H54 (cell line): ENCODE results near the gene METTL21C.

Experiments used
- DNase-seq: peaks from one replicate; pipeline ENCODE4 v3.0.0; 2011; ENCODE audit warnings: low spot score, mixed read lengths; ENCODE audit not compliant: insufficient read length
- FAIRE-seq: peaks from 3 replicates; lab custom pipeline; 2011; peaks lifted over from hg19 to GRCh38; lab: Jason Lieb, UNC
- POLR2A ChIP-seq: IDR thresholded peaks from 2 replicates; pipeline ENCODE4 v1.6.1; 2011; ENCODE audit warnings: low read depth, mild to moderate bottlenecking, low read length

The METTL21C gene

DNA sequence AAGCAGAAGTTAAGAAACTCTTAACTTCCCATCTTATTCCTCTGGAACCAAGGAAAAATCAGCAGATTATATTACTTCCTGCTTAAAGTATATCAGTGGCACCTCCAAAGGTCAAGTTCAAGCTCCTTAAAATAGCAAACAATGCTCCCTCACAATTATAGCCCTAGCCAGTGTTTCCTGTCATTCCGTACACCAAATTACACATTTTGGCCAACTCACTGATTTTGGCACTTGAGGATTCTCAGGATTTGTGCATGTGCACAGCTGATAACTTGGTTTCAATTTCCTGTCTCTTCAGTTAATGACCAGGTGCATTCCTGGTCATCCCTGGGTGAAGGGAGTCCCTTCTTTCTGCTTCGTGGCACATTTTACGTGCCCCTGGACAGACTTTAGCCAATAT lies 56.1 kb downstream of the METTL21C start:
- no peak for FAIRE-seq
- no peak for TF ChIP-seq POLR2A
- DNase-seq: no peak
